Keratinocyte (primary cell): ENCODE results near the gene MUC4. TPM values are rescaled to one million over a fixed set of nuclear protein-coding genes. Genes with fewer than 3 reads are reported as not detected.

Experiments used
- DNase-seq: peaks from one replicate; pipeline ENCODE4 v3.0.0-alpha.2; 2011; ENCODE audit warnings: low read depth, missing footprints, low spot score
- FAIRE-seq: peaks from 2 replicates; lab custom pipeline; 2011; peaks lifted over from hg19 to GRCh38; lab: Jason Lieb, UNC
- H2AFZ ChIP-seq: 2 replicates; pipeline ENCODE4 v1.6.0; 2012; ENCODE audit warnings: low read length, control low read depth, inconsistent platforms; ENCODE audit not compliant: control insufficient read depth
- H3K27ac ChIP-seq: 2 replicates; pipeline ENCODE4 v1.5.1; 2011; ENCODE audit warnings: low read length; ENCODE audit not compliant: control insufficient read depth, insufficient read depth
- H3K27me3 ChIP-seq: 3 replicates; pipeline ENCODE4 v1.6.0; 2011; ENCODE audit warnings: low read length; ENCODE audit not compliant: control insufficient read depth, insufficient read depth; ENCODE audit errors: extremely low read depth
- H3K36me3 ChIP-seq, 2 experiments: 2 replicates in 1 of 2; 3 replicates in 1 of 2; pipeline ENCODE4 v1.5.1; 2011; ENCODE audit warnings: low read length in 2 of 2, mild to moderate bottlenecking in 1 of 2; ENCODE audit not compliant: control insufficient read depth in 2 of 2, insufficient read depth in 2 of 2; ENCODE audit errors: extremely low read depth in 1 of 2
- H3K4me1 ChIP-seq: 3 replicates; pipeline ENCODE4 v1.5.1; 2011; ENCODE audit warnings: low read length; ENCODE audit not compliant: control insufficient read depth, insufficient read depth; ENCODE audit errors: extremely low read depth
- H3K4me2 ChIP-seq: 3 replicates; pipeline ENCODE4 v1.6.0; 2011; ENCODE audit warnings: low read depth, low read length; ENCODE audit not compliant: control insufficient read depth, insufficient read depth; ENCODE audit errors: extremely low read depth
- H3K4me3 ChIP-seq, 3 experiments: fragments of 200-600 bp in 1 of 3; sonication (generic) in 1 of 3; 2 replicates in 2 of 3; 3 replicates in 1 of 3; pipeline ENCODE4 v1.5.1; 2011 to 2016; ENCODE audit warnings: low read length in 3 of 3, mild to moderate bottlenecking in 3 of 3, control low read depth in 2 of 3, inconsistent platforms in 1 of 3, low read depth in 1 of 3, mixed read lengths in 1 of 3, mixed run types in 1 of 3, moderate library complexity in 1 of 3; ENCODE audit not compliant: control insufficient read depth in 2 of 3, insufficient read depth in 2 of 3; ENCODE audit errors: extremely low read depth in 1 of 3
- H3K79me2 ChIP-seq: 2 replicates; pipeline ENCODE4 v1.6.0; 2012; ENCODE audit warnings: low read length; ENCODE audit not compliant: control insufficient read depth, insufficient read depth
- H3K9ac ChIP-seq: 3 replicates; pipeline ENCODE4 v1.6.0; 2011; ENCODE audit warnings: low read length; ENCODE audit not compliant: control insufficient read depth, insufficient read depth; ENCODE audit errors: extremely low read depth
- H3K9me1 ChIP-seq: 3 replicates; pipeline ENCODE4 v1.6.0; 2011; ENCODE audit warnings: low read length; ENCODE audit not compliant: control insufficient read depth, insufficient read depth; ENCODE audit errors: extremely low read depth
- H3K9me3 ChIP-seq: 2 replicates; pipeline ENCODE4 v1.5.1; 2012; ENCODE audit warnings: low read depth, low read length; ENCODE audit not compliant: control insufficient read depth
- H4K20me1 ChIP-seq: 3 replicates; pipeline ENCODE4 v1.6.0; 2011; ENCODE audit warnings: low read length; ENCODE audit not compliant: control insufficient read depth, insufficient read depth; ENCODE audit errors: extremely low read depth
- CTCF ChIP-seq, 3 experiments: IDR thresholded peaks in 1 of 3; conservative IDR thresholded peaks in 1 of 3; optimal IDR thresholded peaks in 1 of 3; 2 replicates in 2 of 3; 3 replicates in 1 of 3; pipeline versions ENCODE3 to v1.5.1; 2011; ENCODE audit warnings: low read length in 3 of 3, mild to moderate bottlenecking in 3 of 3, moderate library complexity in 2 of 3, control low read depth in 1 of 3, inconsistent platforms in 1 of 3; ENCODE audit not compliant: insufficient read depth in 2 of 3; ENCODE audit errors: extremely low read depth in 1 of 3
- EZH2 ChIP-seq: IDR thresholded peaks from one replicate; pipeline ENCODE4 v1.6.1; 2012; ENCODE audit warnings: inconsistent platforms, mild to moderate bottlenecking, low read length, moderate library complexity
- dilution Hi-C: fragments of 300-500 bp; cut with MboI; formaldehyde crosslinking; loops from one replicate; pipeline ENCODE4 v1.7.0; 2020; ENCODE audit warnings: low sequenced_read_pairs; ENCODE audit not compliant: extremely low pct_ligation_motif_present
- polyA plus RNA-seq, 5 experiments: library from polyadenylated mRNA; depleted of rRNA in 3 of 5; stranded (reverse) in 3 of 5; stranded (forward) in 1 of 5; unstranded in 1 of 5; fragments of >200 nt; gene quantifications; 1 replicate in 1 of 5; 2 replicates in 3 of 5; 3 replicates in 1 of 5; pipeline versions ENCODE4 v1.2.1 to v1.2.3, GENCODE V29; 2011 to 2012; ENCODE audit warnings: missing spikeins in 2 of 5, low read depth in 1 of 5, low replicate concordance in 1 of 5

MUC4 gene
- polyA plus RNA-seq, 1 donor (not counting 4 experiments of a cell fraction or from before 2014, with no cell fraction given): not detected

- dilution Hi-C loops: no loop called here
- DNase-seq (no peak), FAIRE-seq (no peak)
- Histone ChIP-seq H3K27ac (no peak overlapping the region), H4K20me1 (no peaks in the 10 kb centered on the region), H3K36me3 (no peaks in the 10 kb centered on the region), H3K4me3 (no peak overlapping the region), H3K9me1 (no peaks in the 10 kb centered on the region), H3K79me2 (no peaks in the 10 kb centered on the region), H3K9me3 (no peaks in the 10 kb centered on the region), H3K4me2 (no peak overlapping the region), H3K4me1 (no peaks in the 10 kb centered on the region), H3K27me3 (peaks cover 26% of the 10 kb centered on the region), H2AFZ (no peak overlapping the region), H3K9ac (no peak overlapping the region)
- peak; percentile 10 for TF ChIP-seq EZH2
- TF ChIP-seq CTCF (optimal IDR thresholded peaks at IDR 0.05 in 1 of 3, IDR thresholded peaks at IDR 0.05 in 1 of 3, conservative IDR thresholded peaks at IDR 0.05 in 1 of 3; ENCODE audit: extremely low read depth in 1 of 3, insufficient read depth in 2 of 3, low read length in 3 of 3): no peak
Observed at GRCh38 chr3:195763076-195763830, 48.5 kb downstream of the MUC4 start.

DNA sequence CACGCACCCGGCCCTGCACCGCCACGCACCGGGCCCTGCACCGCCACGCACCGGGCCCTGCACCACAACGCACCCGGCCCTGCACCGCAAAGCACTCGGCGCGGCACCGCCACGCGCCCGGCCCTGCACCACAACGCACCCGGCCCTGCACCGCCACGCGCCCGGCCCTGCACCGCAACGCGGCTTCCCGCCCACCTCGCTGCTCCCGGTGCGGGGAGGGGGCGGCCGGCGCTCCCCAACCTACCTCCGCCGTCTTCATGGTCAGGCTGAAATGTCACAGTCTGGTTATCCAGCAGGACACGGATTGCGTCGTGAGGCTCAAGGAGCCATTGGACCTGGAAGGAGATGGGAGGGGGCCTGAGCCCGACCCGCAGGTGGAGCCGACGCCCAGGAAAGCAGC is 49.1 kb downstream of the MUC4 start:
- Histone ChIP-seq H3K9me1 (no peaks in the 10 kb centered on the region), H3K27ac (no peak overlapping the region), H3K9me3 (no peaks in the 10 kb centered on the region), H3K36me3 (no peaks in the 10 kb centered on the region), H4K20me1 (no peaks in the 10 kb centered on the region), H3K9ac (no peak overlapping the region), H3K4me2 (no peak overlapping the region), H2AFZ (no peak overlapping the region), H3K4me3 (no peak overlapping the region), H3K4me1 (no peaks in the 10 kb centered on the region), H3K79me2 (no peaks in the 10 kb centered on the region), H3K27me3 (peaks cover 30% of the 10 kb centered on the region)
- DNase-seq (no peak), FAIRE-seq (no peak)
- dilution Hi-C loops: no loop called here
- TF ChIP-seq CTCF (optimal IDR thresholded peaks at IDR 0.05 in 1 of 3, IDR thresholded peaks at IDR 0.05 in 1 of 3, conservative IDR thresholded peaks at IDR 0.05 in 1 of 3; ENCODE audit: extremely low read depth in 1 of 3, insufficient read depth in 2 of 3, low read length in 3 of 3): no peak
- TF ChIP-seq EZH2: peak; percentile 24
